KBM-7 (cell line): ENCODE measurements around the gene ZCCHC24.

ENCODE experiments used
- DNase-seq: peaks from one replicate; pipeline ENCODE4 v3.0.0-alpha.2; 2015
- in situ Hi-C: fragments of 300-500 bp; cut with MboI; formaldehyde crosslinking; loops from 2 replicates; pipeline ENCODE4 v1.14.3; 2020; ENCODE audit warnings: low sequenced_read_pairs, low pct_unique_long_range_greater_than_20kb, mixed read lengths

The ZCCHC24 gene

GRCh38 chr10:79405995-79406515 lies 39.4 kb downstream of the ZCCHC24 start:
- no peak for DNase-seq
- in situ Hi-C loops = no loop called here

- DNase-seq = no peak
- in situ Hi-C loops = no loop called here
Observed at GRCh38 chr10:79405221-79405994, 40.0 kb downstream of the ZCCHC24 start.

GRCh38 chr10:79404690-79405131 lies 40.7 kb downstream of the ZCCHC24 start:
- in situ Hi-C loops = no loop called here

GRCh38 chr10:79404231-79404609 lies 41.2 kb downstream of the ZCCHC24 start:
- peak; percentile 82 for DNase-seq

More at GRCh38 chr10:79404690-79405131, 40.7 kb downstream of the ZCCHC24 start:
- DNase-seq = no peak

GRCh38 chr10:79403441-79404230 lies 41.8 kb downstream of the ZCCHC24 start:
- DNase-seq = no peak
- in situ Hi-C loops = no loop called here

More at GRCh38 chr10:79404231-79404609, 41.2 kb downstream of the ZCCHC24 start:
- in situ Hi-C loops = no loop called here

- in situ Hi-C loops = no loop called here
- no peak for DNase-seq
Observed at GRCh38 chr10:79402951-79403350, 42.5 kb downstream of the ZCCHC24 start.

- no peak for DNase-seq
- in situ Hi-C loops = no loop called here
Observed at GRCh38 chr10:79402625-79402946, 42.8 kb downstream of the ZCCHC24 start.

GRCh38 chr10:79401015-79401921 lies 44.2 kb downstream of the ZCCHC24 start:
- in situ Hi-C loops = no loop called here
- DNase-seq = no peak

GRCh38 chr10:79400146-79401004 lies 45.0 kb downstream of the ZCCHC24 start:
- in situ Hi-C loops = no loop called here
- DNase-seq = peak; percentile 61

- peak; percentile 78 for DNase-seq
- in situ Hi-C loops = loop anchor here (25.0 kb wide), 1 partner anchor 88 kb away; no protein-coding TSS in a partner anchor
Observed at GRCh38 chr10:79399223-79399831, 46.1 kb downstream of the ZCCHC24 start.

GRCh38 chr10:79398642-79399041 lies 46.8 kb downstream of the ZCCHC24 start:
- no peak for DNase-seq
- in situ Hi-C loops = loop anchor here (25.0 kb wide), 1 partner anchor 89 kb away; no protein-coding TSS in a partner anchor

GRCh38 chr10:79397575-79398303 lies 47.7 kb downstream of the ZCCHC24 start:
- DNase-seq = no peak
- in situ Hi-C loops = loop anchor here (25.0 kb wide), 1 partner anchor 90 kb away; no protein-coding TSS in a partner anchor

GRCh38 chr10:79397051-79397450 lies 48.4 kb downstream of the ZCCHC24 start:
- DNase-seq = no peak
- in situ Hi-C loops = loop anchor here (25.0 kb wide), 1 partner anchor 90 kb away; no protein-coding TSS in a partner anchor

- DNase-seq = no peak
- in situ Hi-C loops = loop anchor here (25.0 kb wide), 1 partner anchor 91 kb away; no protein-coding TSS in a partner anchor
Observed at GRCh38 chr10:79396520-79396919, 48.9 kb downstream of the ZCCHC24 start.

GRCh38 chr10:79394664-79395063 lies 50.8 kb downstream of the ZCCHC24 start:
- no peak for DNase-seq
- in situ Hi-C loops = loop anchor here (25.0 kb wide), 1 partner anchor 93 kb away; no protein-coding TSS in a partner anchor

GRCh38 chr10:79393924-79394610 lies 51.4 kb downstream of the ZCCHC24 start:
- in situ Hi-C loops = loop anchor here (25.0 kb wide), 1 partner anchor 93 kb away; no protein-coding TSS in a partner anchor

More at GRCh38 chr10:79393924-79394610, 51.4 kb downstream of the ZCCHC24 start:
- DNase-seq = no peak
